K562 (cell line): Measurements from ENCODE around the gene ORAI3. TPM values are rescaled to one million over a fixed set of nuclear protein-coding genes. Genes with fewer than 3 reads are reported as not detected.

Experiments
- ADNP ChIP-seq: fragments of 200-800 bp; sonication (Bioruptor generic); IDR thresholded peaks from 2 replicates; pipeline ENCODE4 v1.6.1; 2016; ENCODE audit warnings: missing genetic modification characterization, missing compliant biosample characterization
- GTF2F1 ChIP-seq: IDR thresholded peaks from 2 replicates; pipeline ENCODE4 v1.6.1; 2011; ENCODE audit warnings: low read depth, low read length, improper control_type of control experiment
- HDAC6 ChIP-seq: IDR thresholded peaks from 2 replicates; pipeline ENCODE4 v1.6.1; 2012; ENCODE audit warnings: low read depth, mild to moderate bottlenecking, control low read depth, inconsistent platforms, low read length, moderate library complexity
- HMG20B ChIP-seq: fragments of 250-450 bp; sonication (Bioruptor Pico); IDR thresholded peaks from 2 replicates; pipeline ENCODE4 v1.5.0; 2021; ENCODE audit warnings: mild to moderate bottlenecking
- HMGN3 ChIP-seq: IDR thresholded peaks from 2 replicates; pipeline ENCODE4 v1.6.1; 2011; ENCODE audit warnings: borderline replicate concordance, low read depth, mild to moderate bottlenecking, mixed read lengths, low read length; ENCODE audit not compliant: insufficient read length; ENCODE audit errors: extremely low read depth
- MAFF ChIP-seq: IDR thresholded peaks from 2 replicates; pipeline ENCODE4 v1.6.1; 2012; ENCODE audit warnings: low read length, improper control_type of control experiment
- MAFK ChIP-seq: IDR thresholded peaks from 2 replicates; pipeline ENCODE4 v1.6.1; 2011; ENCODE audit warnings: low read length, improper control_type of control experiment
- MECOM ChIP-seq: fragments of 250-450 bp; sonication (Bioruptor Pico); IDR thresholded peaks from 2 replicates; pipeline ENCODE4 v1.8.0; 2022; ENCODE audit warnings: inconsistent platforms
- MEIS2 ChIP-seq: fragments of 450-650 bp; IDR thresholded peaks from 2 replicates; pipeline ENCODE4 v1.6.1; 2014; ENCODE audit warnings: mild to moderate bottlenecking; ENCODE audit not compliant: partially characterized antibody
- NEUROD1 ChIP-seq: fragments of 150-350 bp; IDR thresholded peaks from 2 replicates; pipeline ENCODE4 v1.6.1; 2014; ENCODE audit warnings: borderline replicate concordance, low read length, low read depth; ENCODE audit not compliant: partially characterized antibody
- NR2C2 ChIP-seq, 2 experiments: fragments of 200-800 bp in 1 of 2; sonication (Bioruptor generic) in 1 of 2; sonication (generic) in 1 of 2; formaldehyde crosslinking in 1 of 2; IDR thresholded peaks; 2 replicates each; pipeline versions ENCODE4 v1.6.1 to v1.8.0; 2016 to 2022; ENCODE audit warnings: mild to moderate bottlenecking in 1 of 2, missing compliant biosample characterization in 1 of 2, missing genetic modification characterization in 1 of 2, missing genetic modification reagents in 1 of 2
- PHF21A ChIP-seq: fragments of 450-650 bp; IDR thresholded peaks from 2 replicates; pipeline ENCODE4 v1.6.1; 2017; ENCODE audit warnings: low read depth, borderline replicate concordance
- POLR2H ChIP-seq: IDR thresholded peaks from 2 replicates; pipeline ENCODE4 v1.6.1; 2016; ENCODE audit warnings: missing genetic modification characterization, low read depth, mild to moderate bottlenecking, control low read depth, missing compliant biosample characterization, moderate library complexity
- THRA ChIP-seq: fragments of 450-650 bp; IDR thresholded peaks from 2 replicates; pipeline ENCODE4 v1.6.1; 2017; ENCODE audit warnings: mild to moderate bottlenecking, moderate library complexity
- XRCC5 ChIP-seq: fragments of 200-400 bp; formaldehyde crosslinking; IDR thresholded peaks from 2 replicates; pipeline ENCODE4 v1.6.1; 2017; ENCODE audit warnings: low read depth, mild to moderate bottlenecking, low read length
- ZFP30 ChIP-seq: fragments of 250-450 bp; sonication (Bioruptor Pico); IDR thresholded peaks from 2 replicates; pipeline ENCODE4 v1.8.0; 2022; ENCODE audit warnings: moderate library complexity, mild to moderate bottlenecking, inconsistent platforms, borderline replicate concordance
- ZNF316 ChIP-seq: fragments of 450-650 bp; IDR thresholded peaks from 2 replicates; pipeline ENCODE4 v1.6.1; 2016
- ZNF444 ChIP-seq: fragments of 250-450 bp; sonication (Bioruptor Pico); IDR thresholded peaks from 2 replicates; pipeline ENCODE4 v1.4.0; 2020; ENCODE audit warnings: mild to moderate bottlenecking, moderate library complexity
- ZSCAN29 ChIP-seq: fragments of 450-650 bp; IDR thresholded peaks from 2 replicates; pipeline ENCODE4 v1.6.1; 2017
- ZSCAN32 ChIP-seq: fragments of 450-650 bp; formaldehyde crosslinking; IDR thresholded peaks from 2 replicates; pipeline ENCODE4 v1.4.0; 2020; ENCODE audit warnings: mild to moderate bottlenecking, moderate library complexity
- polyA plus RNA-seq, 8 experiments: library from polyadenylated mRNA; depleted of rRNA in 4 of 8; stranded (reverse) in 5 of 8; unstranded in 3 of 8; fragments of >200 nt; fragmentation: Nextera tagmentation in 2 of 8; fragmentation: Illumina TruSeq in 1 of 8; extraction: Ambion mirVana in 2 of 8; extraction: Trizol in 1 of 8; gene quantifications; 2 replicates each; pipeline versions ENCODE4 v1.2.1 to v1.2.3, GENCODE V29; 2011 to 2014; ENCODE audit warnings: inconsistent platforms in 1 of 8, missing spikeins in 1 of 8
- total RNA-seq, 7 experiments: library from RNA; depleted of rRNA in 6 of 7; stranded (reverse); fragments of >200 nt in 6 of 7; fragmentation: Illumina TruSeq in 2 of 7; extraction: Trizol in 2 of 7; gene quantifications; 2 replicates each; pipeline versions ENCODE4 v1.2.1 to v1.2.3, GENCODE V29; 2011 to 2021; ENCODE audit warnings: low replicate concordance in 1 of 7
- TF ChIP-seq, protein P1 (sequence below): fragments of 450-650 bp; formaldehyde crosslinking; IDR thresholded peaks from 2 replicates; pipeline ENCODE4 v1.4.0; 2020; ENCODE audit warnings: mild to moderate bottlenecking, moderate library complexity
- TF ChIP-seq, protein P2 (sequence below): fragments of 450-650 bp; IDR thresholded peaks from 2 replicates; pipeline ENCODE4 v1.6.1; 2016; ENCODE audit warnings: antibody characterized with exemption
- TF ChIP-seq, protein P3 (sequence below): fragments of 450-650 bp; conservative IDR thresholded peaks from 2 replicates; pipeline ENCODE4 v1.6.1; 2016; ENCODE audit warnings: missing genetic modification characterization, low read depth, mild to moderate bottlenecking, control low read depth, missing compliant biosample characterization

ORAI3 gene
- total and polyA plus RNA-seq, 9 of the 15 experiments (the other 6 are each of a cell fraction or from before 2014, with no cell fraction given): 4.9 to 23.3 (median 14.1) TPM

- TF ChIP-seq, protein P1, sequence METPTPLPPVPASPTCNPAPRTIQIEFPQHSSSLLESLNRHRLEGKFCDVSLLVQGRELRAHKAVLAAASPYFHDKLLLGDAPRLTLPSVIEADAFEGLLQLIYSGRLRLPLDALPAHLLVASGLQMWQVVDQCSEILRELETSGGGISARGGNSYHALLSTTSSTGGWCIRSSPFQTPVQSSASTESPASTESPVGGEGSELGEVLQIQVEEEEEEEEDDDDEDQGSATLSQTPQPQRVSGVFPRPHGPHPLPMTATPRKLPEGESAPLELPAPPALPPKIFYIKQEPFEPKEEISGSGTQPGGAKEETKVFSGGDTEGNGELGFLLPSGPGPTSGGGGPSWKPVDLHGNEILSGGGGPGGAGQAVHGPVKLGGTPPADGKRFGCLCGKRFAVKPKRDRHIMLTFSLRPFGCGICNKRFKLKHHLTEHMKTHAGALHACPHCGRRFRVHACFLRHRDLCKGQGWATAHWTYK (CRISPR knock-in tag): 0 out of 2 replicates have a peak, but pooled peaks have one; percentile 34
- TF ChIP-seq MECOM: no peak
- no peak for TF ChIP-seq ZFP30
- TF ChIP-seq NEUROD1: peak; percentile 15
- no peak for TF ChIP-seq THRA
- no peak; the same call in 1 of the 2 replicates for TF ChIP-seq POLR2H (tag)
- TF ChIP-seq, protein P2, sequence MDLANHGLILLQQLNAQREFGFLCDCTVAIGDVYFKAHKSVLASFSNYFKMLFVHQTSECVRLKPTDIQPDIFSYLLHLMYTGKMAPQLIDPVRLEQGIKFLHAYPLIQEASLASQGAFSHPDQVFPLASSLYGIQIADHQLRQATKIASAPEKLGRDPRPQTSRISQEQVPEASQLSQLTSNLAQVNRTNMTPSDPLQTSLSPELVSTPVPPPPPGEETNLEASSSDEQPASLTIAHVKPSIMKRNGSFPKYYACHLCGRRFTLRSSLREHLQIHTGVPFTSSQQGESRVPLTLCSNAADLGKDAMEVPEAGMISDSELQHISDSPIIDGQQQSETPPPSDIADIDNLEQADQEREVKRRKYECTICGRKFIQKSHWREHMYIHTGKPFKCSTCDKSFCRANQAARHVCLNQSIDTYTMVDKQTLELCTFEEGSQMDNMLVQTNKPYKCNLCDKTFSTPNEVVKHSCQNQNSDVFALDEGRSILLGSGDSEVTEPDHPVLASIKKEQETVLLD: no peak
- no peak for TF ChIP-seq XRCC5
- TF ChIP-seq MAFF: no peak
- TF ChIP-seq PHF21A: no peak
- TF ChIP-seq MEIS2: no peak
- no peak for TF ChIP-seq GTF2F1
- TF ChIP-seq HDAC6: no peak
- TF ChIP-seq ADNP (tag): no peak
- no peak for TF ChIP-seq ZSCAN29
- TF ChIP-seq, protein P3, sequence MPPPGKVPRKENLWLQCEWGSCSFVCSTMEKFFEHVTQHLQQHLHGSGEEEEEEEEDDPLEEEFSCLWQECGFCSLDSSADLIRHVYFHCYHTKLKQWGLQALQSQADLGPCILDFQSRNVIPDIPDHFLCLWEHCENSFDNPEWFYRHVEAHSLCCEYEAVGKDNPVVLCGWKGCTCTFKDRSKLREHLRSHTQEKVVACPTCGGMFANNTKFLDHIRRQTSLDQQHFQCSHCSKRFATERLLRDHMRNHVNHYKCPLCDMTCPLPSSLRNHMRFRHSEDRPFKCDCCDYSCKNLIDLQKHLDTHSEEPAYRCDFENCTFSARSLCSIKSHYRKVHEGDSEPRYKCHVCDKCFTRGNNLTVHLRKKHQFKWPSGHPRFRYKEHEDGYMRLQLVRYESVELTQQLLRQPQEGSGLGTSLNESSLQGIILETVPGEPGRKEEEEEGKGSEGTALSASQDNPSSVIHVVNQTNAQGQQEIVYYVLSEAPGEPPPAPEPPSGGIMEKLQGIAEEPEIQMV (tag): no peak
- TF ChIP-seq ZNF444 (CRISPR knock-in tag): no peak
- no peak for TF ChIP-seq MAFK
- no peak for TF ChIP-seq HMG20B (CRISPR knock-in tag)
- peak; percentile 40 for TF ChIP-seq HMGN3
- no peak for TF ChIP-seq NR2C2 (CRISPR knock-in tag; IDR thresholded peaks at IDR 0.05)
- no peak for TF ChIP-seq NR2C2 (tag; IDR thresholded peaks at IDR 0.05)
- TF ChIP-seq ZSCAN32 (CRISPR knock-in tag): no peak
- 0 out of 2 replicates have a peak, but pooled peaks have one; percentile 4 for TF ChIP-seq ZNF316
Observed at GRCh38 chr16:30948667-30949649, at the start of gene ORAI3 (continued).
